ENCODE measurements around the gene P2RX2.

Gene P2RX2

DNA sequence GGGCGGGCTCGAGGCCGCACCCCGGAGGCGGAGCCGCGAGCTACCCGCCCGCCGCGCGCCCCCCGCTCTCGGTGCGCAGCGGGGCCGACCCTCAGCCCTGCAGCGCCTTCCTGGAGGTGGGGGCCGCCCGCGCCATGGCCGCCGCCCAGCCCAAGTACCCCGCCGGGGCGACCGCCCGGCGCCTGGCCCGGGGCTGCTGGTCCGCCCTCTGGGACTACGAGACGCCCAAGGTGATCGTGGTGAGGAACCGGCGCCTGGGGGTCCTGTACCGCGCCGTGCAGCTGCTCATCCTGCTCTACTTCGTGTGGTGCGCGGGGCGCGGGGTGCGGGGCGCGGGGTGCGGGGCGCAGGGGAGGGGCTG, at the start of gene P2RX2:
TSS of gene P2RX2 (plus strand) at position 94 of the 361 bp plus-strand sequence. CDS start at position 135, 41 bp downstream.
- DNase-seq = no peak

DNA sequence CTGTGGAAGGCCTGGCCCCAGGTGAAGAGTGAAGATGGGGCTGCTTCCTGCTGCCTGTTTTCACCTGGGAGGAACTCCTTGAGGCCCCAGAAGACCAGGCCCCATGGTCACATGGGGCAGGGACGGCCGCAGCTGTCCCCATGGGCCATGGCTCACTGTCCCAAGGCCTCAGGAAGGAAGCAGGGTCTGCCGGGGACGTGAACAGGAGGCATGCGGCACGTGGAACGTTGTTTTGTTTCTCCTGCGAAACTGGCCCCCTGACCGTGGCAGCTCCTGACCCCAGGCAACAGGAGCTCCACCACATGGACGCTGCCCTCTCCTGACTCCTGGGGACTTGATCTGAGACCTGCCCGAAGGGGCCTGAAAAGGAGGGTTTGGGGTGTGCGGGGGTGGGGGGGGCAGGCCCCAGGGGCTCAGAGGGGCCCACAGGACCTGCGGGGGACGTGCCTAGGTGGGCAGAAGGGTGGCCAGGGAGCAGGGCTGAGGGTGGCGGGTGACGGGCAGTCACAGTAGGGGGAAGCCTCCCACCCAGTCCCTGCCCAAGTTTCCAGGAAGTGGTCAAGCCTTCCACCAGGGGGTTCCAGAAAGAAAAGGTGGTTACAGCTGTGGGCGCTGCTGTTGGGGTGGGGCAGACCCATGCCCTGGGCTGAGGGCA, 49.6 kb upstream of the P2RX2 start:
- no peak for DNase-seq

DNA sequence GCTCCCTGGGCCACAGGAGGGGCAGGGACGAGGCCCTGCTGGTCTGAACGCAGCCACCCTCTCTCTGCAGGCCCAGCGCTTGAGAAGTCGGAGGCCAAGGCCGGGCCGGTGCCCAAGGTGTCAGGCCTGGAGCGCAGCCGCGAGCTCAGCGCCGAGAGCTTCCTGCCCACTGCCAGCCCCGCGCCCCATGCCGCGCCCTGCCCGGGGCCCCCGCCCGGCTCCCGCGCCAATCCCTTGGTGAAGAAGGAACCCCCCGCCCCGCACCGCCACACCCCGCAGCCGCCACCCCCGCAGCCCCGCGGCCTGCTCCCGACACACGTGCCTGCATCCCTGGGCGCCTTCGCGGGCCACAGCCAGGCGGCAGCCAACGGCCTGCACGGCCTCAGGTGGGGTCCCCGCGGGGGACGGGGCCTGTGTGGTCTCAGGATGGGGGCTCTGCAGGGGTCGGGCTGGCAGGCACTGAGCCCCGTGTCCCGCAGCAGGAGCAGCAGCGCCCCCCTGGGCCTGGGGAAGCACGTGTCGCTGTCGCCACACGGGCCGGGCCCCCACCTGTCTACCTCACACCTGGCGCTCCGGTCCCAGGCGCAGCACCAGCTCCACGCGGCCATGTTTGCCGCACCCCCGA, 48.6 kb upstream of the P2RX2 start:
- DNase-seq = no peak

DNA sequence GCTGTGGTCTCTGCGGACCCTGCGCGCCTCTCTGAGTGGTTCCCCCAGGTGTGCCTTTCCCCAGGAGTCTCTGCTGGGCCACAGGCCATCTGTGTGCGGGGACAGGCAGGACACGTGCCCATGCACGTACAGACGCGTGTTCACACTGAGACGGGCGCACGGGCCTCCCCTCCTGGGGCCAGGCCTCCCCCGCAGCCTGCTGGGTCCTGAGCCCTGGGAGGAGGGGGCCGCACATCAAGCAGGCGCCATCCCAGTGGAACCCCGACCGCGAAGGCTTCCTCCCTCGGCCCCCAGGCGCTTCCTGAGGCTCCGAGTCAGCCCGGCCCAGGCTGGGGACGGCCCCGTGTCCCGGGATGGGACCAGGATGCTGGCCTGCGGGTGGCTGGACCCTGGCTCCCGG, 47.9 kb upstream of the P2RX2 start:
- DNase-seq = no peak

DNA sequence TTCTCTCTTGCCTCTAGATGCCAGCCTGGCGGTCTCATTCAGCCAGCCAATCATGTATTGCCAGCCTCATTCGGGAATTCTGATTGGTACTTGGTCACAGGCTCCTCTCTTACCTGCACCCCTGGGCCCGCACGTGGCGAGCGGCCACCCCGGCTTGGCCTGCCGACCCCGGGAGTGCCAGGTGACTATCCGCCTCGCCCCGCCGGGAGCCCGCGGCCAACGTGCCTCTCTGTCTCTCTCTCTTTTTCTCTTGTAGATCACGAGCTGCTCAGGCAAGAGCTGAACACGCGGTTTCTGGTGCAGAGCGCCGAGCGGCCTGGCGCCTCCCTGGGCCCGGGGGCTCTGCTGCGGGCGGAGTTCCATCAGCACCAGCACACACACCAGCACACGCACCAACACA, 47.5 kb upstream of the P2RX2 start:
- no peak for DNase-seq

DNA sequence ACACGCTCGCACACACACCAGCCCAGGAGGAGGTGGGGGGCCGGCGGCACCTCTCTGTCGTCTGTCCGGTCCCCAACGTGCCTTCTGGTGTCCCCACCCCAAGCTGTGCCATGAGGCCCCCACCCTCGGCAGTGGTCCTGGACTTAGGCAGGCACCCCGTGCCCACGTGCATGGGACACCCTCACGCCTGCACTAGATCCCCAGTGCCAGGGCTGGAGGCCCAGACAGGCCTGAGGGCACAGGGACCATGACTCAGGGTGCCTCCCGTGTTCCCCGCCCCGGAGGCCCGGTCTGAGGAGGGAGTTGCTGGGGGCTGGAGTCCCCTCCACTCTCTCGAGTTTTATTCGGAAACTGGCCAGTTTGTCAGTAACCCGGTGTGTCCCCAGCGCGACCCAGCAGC, 47.0 kb upstream of the P2RX2 start:
- DNase-seq = no peak

DNA sequence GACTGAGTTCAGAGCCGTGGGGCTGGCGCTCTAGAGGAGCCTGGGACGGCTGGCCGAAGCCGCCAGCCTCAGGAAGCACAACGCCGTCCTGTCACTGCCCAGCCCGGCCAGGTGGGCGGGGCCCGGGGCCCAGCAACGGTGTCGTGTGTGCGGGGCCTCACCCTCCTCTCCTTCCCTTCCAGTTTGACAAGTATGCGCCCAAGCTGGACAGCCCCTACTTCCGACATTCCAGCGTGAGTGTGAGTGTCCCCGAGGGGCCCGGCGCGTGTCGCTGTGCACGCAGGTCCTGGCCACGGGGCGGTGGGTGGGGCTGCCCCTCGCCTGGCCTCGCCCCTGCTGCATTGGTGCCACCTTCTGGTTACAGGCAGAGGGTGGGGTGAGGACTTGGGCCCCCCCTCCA, 46.5 kb upstream of the P2RX2 start:
- DNase-seq = no peak

DNA sequence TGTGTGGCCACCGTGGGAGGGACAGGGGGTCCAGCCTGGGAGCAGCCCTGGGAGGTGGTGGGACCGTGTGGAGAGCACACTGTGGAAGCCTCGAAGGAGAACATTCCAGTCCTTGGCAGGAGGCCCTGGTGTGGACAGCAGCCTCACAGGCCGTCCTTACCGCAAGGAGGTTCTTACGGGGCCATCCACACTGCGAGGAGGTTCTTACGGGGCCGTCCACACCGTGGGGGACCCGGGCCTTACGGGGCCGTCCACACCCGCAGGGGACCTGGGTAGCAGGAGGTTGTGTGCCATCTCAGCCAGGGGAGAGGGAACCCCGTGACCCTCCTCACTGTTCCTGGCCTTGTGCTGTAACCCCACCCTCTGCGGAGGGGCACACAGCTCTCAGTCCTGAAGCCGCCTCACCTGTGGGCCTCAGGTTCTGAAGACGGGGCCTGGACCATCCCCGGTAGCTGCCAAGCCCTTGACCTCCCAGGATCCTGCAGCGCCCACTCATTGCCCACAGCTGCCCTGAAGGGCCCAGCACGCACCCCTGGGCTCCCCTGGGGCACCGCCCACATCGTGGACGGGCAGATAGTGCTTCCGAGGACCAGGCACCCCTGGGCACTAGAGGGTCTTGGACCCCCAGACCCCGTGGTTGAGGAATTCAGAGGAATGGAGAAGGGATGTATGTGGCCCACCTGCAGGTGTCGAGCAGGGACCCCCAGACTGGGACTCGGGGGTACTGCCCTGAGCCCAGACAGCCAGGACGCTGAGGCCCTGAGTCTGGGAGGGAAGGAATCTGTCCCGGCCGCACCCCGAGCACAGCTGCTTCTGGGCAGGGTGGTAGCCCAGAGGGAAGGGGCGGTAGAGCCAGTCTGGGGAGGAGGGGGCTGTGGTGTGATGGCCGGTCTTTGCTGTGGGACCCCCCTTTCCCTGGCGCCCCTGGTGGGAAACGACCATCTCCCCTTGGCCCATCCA, 45.5 kb upstream of the P2RX2 start:
- DNase-seq = no peak

DNA sequence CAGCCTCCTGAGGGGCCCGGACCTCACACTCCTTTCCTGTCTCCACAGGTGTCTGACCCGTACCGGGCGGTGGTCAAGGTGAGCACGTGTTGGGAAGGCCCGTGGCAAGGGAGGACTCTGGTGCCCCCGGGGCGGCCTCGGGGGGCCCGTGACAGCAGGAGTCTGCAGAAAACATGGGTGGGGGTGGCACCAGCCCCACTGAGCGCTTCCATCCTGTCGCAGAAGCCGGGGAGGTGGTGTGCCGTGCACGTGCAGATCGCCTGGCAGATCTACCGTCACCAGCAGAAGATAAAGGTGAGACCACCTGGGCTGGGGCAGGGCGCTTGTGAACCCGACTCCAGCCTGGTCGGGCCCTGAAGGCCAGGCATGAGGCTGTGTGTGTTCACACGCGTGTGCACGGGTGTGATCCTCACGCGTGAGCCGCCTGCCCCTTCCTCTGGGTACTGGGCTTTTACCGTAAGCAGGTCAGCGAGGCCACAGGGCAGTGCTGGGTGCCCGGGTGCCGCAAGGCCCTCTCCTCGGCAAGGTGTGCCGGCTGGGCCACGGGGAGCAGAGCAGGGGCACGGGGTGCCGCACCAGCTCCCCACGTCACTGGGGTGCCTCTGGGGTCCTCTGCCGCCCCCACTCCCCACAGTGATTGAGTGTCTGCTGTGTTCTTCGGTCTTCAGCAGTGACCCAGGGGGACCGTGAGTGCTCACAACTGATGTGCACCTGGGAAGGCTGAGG, 44.1 kb upstream of the P2RX2 start:
- no peak for DNase-seq

DNA sequence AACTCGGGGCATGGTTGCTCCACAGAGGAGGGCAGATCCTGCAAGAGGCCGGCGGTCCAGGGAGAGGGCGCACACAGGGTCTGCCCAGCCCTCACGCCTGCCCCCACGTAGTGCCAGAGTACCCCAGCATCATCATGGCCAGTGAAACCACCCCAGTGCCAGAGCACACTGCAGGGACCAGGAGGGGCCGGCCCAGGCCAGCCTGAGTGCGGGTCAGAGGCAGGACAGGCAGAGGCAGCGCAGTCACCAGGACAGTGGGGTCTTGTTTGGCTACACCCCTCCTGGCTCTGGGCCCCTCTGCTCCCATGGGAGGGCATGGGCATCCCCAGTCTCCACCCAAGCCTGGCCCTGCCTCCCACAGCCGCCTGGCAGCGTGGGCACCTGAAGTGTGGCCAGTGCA, 42.9 kb upstream of the P2RX2 start:
- no peak for DNase-seq

DNA sequence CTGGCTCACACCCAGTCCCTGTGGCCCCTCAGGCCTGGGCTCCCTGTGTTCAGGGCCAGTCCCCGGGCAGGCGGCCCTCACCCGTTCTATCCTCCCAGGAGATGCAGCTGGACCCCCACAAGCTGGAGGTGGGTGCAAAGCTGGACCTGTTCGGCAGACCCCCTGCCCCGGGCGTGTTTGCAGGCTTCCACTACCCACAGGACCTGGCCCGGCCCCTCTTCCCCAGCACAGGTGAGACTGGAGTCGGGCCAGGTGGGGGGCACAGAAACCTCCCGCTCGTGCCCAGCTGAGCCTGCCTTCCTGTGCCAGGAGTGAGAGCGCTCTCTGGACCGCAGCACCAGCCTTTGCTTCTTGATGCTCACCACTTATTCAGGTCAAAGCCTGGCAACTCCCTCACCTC, 41.9 kb upstream of the P2RX2 start:
- DNase-seq = no peak

DNA sequence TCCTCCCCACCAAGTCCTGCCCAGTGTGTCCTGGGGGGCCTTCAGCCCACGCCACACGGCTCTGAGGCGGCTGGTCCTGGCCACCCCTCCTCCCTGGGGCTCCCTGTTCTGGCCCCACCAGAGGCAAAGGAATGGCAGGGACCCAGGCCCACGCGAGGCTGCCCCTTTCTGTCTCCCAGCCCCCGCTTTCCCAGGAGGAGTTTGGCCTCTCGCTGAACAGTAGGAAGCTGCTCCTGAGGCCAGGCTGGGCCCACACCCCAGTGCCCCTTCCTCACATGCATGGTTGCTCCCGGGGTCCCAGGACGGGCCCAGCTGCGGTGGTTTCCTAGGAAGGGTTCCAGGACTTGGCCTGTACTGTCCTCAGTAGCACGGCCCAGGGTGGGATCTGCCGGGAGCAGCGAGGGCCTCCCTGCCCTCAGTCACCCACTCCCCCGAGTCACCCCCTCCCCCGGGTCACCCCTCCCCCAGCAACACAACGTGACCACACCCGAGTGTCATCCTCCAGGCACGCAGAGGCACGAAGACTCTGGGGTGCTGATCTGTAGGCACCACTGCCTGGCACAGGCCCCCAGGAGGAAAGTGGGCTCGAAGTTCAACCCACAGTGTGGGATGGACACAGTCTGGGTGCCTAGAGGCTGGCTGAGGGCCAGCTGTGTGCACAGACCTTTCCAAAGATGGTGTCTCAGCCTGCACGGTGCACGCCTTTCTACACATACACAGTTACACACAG, 41.2 kb upstream of the P2RX2 start:
- DNase-seq = no peak

DNA sequence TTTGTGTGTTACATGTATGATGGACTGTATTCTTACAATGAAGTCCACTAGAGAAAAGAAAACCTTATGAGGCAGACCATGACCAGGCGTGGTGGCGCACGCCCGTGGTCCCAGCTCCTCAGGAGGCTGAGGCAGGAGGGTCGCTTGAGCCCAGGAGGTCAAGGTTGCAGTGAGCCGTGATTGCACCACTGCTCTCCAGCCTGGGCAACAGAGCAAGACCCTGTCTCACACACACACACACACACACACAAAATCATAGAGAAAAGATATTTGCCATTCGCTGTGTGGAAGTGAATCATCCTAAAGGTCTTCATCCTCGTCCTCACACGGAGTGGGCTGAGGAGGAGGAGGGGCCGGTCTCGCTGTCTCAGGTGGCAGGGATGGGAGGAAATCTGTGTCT, 40.5 kb upstream of the P2RX2 start:
- DNase-seq = no peak

DNA sequence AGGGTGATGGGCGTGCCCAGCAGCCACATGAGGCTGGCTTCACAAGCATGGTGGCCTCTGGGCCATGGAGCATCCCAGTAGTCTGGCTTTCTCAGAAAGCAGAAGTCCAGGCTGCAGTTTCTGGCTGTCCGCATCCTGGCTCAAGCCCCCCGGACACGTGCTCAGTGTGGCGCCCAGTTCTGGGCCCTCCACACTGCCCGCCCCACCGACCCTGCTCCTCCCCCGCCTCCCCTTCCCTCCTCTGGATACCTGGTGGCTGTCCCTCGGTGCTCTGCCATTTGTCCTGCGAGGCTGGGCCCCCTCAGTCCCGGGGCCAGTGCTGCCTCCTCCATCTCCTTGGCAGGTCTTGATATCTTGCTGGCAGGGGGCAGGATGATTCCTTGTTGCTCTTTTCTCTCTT, 39.8 kb upstream of the P2RX2 start:
- DNase-seq = no peak

DNA sequence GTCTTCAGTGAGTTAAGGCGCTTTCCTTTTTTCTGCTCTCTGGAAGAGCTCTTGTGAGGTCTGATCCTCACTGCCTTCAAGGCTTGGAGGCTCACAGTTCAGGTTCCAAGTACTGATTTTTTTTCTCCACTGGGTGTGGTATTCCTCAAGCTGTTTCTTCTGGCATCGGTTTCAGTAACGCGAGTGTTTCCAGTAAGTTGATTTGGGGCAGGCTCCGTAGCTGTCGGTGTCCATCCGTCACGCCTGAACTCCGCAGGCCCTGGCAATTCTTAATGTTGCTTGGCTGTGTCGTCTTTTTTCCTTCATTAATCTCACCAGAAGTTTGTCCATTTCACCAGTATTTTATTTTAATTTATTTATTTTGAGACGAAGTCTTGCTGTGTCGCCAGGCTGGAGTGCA, 38.8 kb upstream of the P2RX2 start:
- DNase-seq = no peak

DNA sequence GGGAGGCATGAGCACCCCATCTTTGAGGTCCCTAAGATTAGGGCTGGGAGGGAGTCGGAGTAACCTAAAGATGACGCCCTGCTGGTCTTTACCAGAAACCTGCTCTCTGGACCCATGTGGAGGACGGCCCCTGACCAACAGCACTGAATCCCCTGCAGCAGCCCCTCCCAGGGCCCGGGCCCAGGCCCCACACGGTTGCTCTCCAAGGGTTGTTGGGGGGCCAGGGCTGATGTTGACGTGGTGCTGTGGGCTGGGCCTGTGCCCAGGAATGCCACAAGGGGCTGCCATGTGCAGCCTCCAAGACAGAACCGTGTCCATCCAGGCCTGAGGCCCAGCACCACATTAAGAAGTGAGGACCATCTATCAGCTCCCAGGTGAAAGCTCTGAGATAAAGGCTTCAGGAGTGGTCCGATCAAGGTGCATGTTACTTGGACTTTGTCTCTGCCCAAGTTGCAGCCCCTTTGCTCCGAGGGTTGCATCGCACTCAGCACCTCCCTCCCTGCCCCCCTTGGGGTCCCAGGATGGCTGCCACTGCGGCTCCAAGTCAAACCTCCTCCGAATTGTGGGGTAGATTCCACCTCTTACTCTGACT, 37.8 kb upstream of the P2RX2 start:
- DNase-seq = no peak

DNA sequence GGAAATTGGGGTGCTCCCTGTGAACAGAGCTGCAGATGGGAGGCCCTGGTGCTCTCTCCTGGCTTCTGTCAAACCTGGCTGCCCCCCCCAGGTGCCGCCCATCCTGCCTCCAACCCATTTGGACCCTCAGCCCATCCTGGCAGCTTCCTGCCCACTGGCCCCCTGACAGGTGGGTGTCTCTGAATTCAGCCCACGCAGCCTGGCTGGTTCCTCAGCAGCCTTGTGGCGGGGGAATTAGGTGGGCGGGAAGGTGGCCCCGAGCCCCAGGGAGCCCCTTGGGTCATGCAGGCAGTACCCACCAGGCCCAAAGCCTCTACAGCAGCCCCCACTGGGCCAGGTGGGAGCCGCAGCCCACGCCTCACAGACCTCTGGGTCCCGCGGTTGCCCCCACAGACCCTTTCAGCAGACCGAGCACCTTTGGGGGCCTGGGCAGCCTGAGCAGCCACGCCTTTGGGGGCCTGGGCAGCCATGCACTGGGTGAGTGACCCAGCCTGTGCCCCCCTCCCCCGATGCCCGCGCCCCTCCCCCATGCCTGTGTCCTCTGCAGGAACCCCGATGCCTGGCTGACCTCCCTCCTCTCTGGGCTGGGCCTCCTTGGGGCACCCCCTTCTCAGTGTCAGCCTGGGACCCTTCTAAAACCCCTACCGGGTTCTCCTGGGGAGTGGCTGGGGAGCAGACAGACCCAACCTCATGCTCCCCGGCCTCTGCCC, 37.1 kb upstream of the P2RX2 start:
- no peak for DNase-seq

DNA sequence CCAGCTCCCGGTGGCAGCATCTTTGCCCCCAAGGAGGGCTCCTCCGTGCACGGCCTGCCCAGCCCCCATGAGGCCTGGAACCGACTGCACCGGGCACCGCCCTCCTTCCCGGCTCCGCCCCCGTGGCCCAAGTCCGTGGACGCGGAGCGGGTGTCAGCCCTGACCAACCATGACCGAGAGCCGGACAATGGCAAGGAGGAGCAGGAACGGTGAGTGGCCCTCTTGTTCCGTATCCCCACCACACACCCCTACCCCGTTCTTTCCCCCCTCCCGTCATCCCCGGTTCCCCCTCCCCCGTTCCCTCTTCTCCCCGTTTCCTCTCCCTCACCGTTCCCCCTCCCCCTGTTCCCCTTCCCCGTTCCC, 36.5 kb upstream of the P2RX2 start:
- no peak for DNase-seq

DNA sequence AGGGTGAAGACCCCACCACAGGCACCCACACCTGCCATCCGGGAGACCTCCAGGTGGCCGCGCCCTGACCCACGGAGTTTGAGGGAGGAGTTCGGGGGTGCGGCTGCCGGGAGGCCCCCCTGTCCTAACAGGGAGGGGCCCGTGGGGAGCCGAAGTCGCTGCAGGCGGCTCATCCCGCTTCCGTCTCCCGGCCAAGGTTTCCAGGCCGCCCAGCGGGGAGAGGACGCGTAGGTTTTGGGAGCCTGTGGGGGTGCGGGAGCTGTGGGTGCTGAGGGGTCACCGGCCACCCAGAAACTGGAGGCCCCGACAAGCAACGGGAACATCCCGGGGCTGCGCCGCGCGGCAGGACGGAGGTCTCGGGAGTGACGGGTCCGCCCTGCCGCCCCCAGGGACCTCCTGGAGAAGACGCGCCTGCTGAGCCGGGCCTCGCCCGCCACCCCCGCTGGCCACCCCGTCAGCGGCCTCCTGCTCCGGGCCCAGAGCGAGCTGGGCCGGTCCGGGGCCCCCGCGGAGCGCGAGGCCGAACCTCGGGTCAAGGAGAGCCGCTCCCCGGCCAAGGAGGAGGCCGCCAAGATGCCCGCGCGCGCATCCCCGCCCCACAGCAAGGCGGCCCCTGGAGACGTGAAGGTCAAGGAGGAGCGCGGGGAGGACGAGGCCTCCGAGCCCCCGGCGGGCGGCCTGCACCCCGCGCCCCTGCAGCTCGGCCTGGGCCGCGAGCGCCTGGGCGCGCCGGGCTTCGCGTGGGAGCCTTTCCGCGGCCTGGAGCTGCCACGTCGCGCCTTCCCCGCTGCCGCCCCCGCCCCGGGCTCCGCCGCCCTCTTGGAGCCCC, 35.8 kb upstream of the P2RX2 start:
- DNase-seq = no peak

DNA sequence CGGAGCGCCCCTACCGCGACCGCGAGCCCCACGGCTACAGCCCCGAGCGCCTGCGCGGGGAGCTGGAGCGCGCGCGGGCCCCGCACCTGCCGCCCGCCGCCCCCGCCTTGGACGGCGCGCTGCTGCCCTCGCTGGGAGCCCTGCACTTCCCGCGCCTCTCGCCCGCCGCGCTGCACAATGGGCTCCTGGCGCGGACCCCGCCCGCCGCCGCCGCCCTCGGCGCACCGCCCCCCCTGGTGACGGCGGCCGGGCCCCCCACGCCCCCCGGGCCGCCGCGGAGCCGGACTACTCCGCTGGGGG, 35.2 kb upstream of the P2RX2 start:
- no peak for DNase-seq

DNA sequence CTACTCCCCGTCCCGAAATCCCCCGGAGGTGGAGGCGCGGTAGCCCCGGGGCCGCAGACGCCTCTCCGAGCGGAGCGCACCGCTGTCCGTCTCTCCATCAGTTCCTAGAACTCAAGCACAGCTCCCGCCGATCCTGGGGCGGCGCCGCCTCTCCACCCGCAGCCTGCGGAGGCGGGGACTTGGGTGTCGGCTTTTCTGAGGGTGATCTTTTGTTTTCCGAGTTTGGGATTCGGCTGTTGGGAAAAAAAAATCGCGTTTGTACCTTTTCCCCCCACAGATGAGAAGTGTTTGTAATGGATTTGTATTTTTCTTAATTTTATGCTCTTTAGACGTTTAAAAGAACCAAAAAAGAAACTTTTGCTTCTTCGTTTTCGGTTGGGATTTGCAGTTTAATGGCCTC, 34.8 kb upstream of the P2RX2 start:
- DNase-seq = no peak
